OCI-LY1 (cell line): ENCODE data around the gene NAA40.

Source experiments
- H2AFZ ChIP-seq: fragments of 200-600 bp; sonication (generic), shearing (Covaris generic); 2 replicates; pipeline ENCODE4 v1.6.0; 2014; ENCODE audit warnings: antibody characterized with exemption, mild to moderate bottlenecking, low read length
- H3F3A ChIP-seq: fragments of 200-600 bp; sonication (generic), shearing (Covaris generic); 2 replicates; pipeline ENCODE4 v1.6.0; 2014; ENCODE audit warnings: mild to moderate bottlenecking, antibody characterized with exemption, low read length, moderate library complexity; ENCODE audit not compliant: insufficient read depth
- H3K27ac ChIP-seq: fragments of 200-600 bp; sonication (generic); 2 replicates; pipeline ENCODE4 v1.5.1; 2014; ENCODE audit warnings: low read length, mixed run types, mild to moderate bottlenecking, low read depth; ENCODE audit not compliant: poor library complexity, severe bottlenecking
- H3K27me3 ChIP-seq: fragments of 200-600 bp; sonication (generic); 2 replicates; pipeline ENCODE4 v1.6.0; 2014; ENCODE audit warnings: antibody characterized with exemption, mild to moderate bottlenecking, low read length, moderate library complexity; ENCODE audit not compliant: insufficient read depth
- H3K36me3 ChIP-seq: fragments of 200-600 bp; sonication (generic); 2 replicates; pipeline ENCODE4 v1.6.1; 2014; ENCODE audit warnings: mild to moderate bottlenecking, antibody characterized with exemption, low read length, moderate library complexity, mixed read lengths; ENCODE audit not compliant: insufficient read depth
- H3K4me1 ChIP-seq: fragments of 200-600 bp; sonication (generic); 2 replicates; pipeline ENCODE4 v1.5.1; 2014; ENCODE audit warnings: mild to moderate bottlenecking, low read length, moderate library complexity; ENCODE audit not compliant: insufficient read depth, severe bottlenecking
- H3K4me2 ChIP-seq: fragments of 200-600 bp; sonication (generic), shearing (Covaris generic); 2 replicates; pipeline ENCODE4 v1.6.1; 2014; ENCODE audit warnings: low read length
- H3K4me3 ChIP-seq: fragments of 200-600 bp; sonication (generic); 2 replicates; pipeline ENCODE4 v1.5.1; 2014; ENCODE audit warnings: low read length, low read depth, mild to moderate bottlenecking, mixed read lengths; ENCODE audit not compliant: poor library complexity, severe bottlenecking
- H3K79me2 ChIP-seq: fragments of 200-600 bp; shearing (Covaris generic); 2 replicates; pipeline ENCODE4 v1.6.1; 2016; ENCODE audit warnings: mixed run types, low read length, mixed read lengths; ENCODE audit not compliant: insufficient read depth
- H3K9ac ChIP-seq: fragments of 200-600 bp; sonication (generic), shearing (Covaris generic); 2 replicates; pipeline ENCODE4 v1.6.1; 2014; ENCODE audit warnings: mild to moderate bottlenecking, low read length, mixed read lengths
- H3K9me2 ChIP-seq: fragments of 200-600 bp; sonication (generic), shearing (Covaris generic); 2 replicates; pipeline ENCODE4 v1.6.1; 2014; ENCODE audit warnings: low read depth, mild to moderate bottlenecking, low read length, mixed read lengths
- H3K9me3 ChIP-seq: fragments of 200-600 bp; shearing (Covaris generic); 2 replicates; pipeline ENCODE4 v1.6.1; 2014; ENCODE audit warnings: low read length, mixed read lengths
- H4K20me1 ChIP-seq: fragments of 200-600 bp; sonication (generic), shearing (Covaris generic); 2 replicates; pipeline ENCODE4 v1.6.0; 2016; ENCODE audit warnings: mild to moderate bottlenecking, low read length; ENCODE audit not compliant: insufficient read depth
- EZH2 ChIP-seq: fragments of 200-600 bp; sonication (generic), shearing (Covaris generic); IDR thresholded peaks from 2 replicates; pipeline ENCODE4 v1.8.0; 2017; ENCODE audit warnings: borderline replicate concordance, mixed run types, mild to moderate bottlenecking, antibody characterized with exemption, low read length, moderate library complexity, mixed read lengths
- TF ChIP-seq, protein P1 (sequence below): fragments of 200-600 bp; sonication (generic), shearing (Covaris generic); IDR thresholded peaks from 2 replicates; pipeline ENCODE4 v1.5.1; 2017; ENCODE audit warnings: mild to moderate bottlenecking, antibody characterized with exemption, low read length, moderate library complexity, mixed read lengths

NAA40 gene

DNA sequence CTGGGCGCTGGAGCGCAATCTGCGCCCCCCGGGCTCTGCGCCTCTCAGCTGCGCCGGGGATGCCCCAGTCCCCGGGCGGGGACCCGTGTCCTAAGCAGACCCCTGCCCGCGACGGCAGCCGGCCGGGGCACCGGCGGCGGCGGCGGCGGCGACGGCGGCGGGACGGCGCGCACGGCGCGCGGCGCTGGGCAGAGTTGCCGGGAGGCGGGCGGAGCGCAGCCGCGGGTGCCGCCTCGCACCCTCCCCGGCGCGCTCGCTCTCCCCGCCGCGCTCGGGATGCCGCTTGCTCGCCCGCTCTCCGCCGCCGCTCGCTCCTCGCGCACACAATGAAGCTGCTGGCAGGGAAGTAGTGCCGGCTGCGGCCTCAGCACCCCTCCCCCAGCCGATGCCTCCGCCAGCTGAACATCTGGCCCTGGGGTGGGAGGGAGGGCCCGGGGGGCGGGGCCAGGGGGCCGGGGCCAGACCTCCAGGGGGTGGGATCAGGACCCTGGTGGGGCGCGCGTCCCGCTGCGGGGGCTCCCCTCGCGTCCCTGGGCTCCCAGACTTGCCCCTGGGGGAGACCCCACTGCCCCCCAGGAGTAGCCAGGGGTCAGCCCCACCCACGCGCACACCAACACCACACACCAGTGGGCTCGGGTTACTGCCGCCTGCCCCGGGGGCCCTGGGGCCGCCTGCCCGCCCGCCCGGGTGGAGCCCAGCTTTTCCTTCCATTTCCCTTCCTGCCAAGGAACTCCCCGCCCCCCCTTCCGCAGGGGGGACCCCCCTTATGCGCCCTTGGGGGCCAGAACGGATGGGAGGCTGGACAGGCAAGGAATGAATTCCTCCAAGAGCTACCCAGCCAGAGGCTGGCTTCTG is 21.7 kb upstream of the NAA40 start, which contains the start of gene RCOR2:
TSS of gene RCOR2 (minus strand) at position 328 of the 855 bp plus-strand sequence. CDS start 708 bp downstream, outside the sequence.
- no peak within 1 kb of the TSS for H2AFZ ChIP-seq

DNA sequence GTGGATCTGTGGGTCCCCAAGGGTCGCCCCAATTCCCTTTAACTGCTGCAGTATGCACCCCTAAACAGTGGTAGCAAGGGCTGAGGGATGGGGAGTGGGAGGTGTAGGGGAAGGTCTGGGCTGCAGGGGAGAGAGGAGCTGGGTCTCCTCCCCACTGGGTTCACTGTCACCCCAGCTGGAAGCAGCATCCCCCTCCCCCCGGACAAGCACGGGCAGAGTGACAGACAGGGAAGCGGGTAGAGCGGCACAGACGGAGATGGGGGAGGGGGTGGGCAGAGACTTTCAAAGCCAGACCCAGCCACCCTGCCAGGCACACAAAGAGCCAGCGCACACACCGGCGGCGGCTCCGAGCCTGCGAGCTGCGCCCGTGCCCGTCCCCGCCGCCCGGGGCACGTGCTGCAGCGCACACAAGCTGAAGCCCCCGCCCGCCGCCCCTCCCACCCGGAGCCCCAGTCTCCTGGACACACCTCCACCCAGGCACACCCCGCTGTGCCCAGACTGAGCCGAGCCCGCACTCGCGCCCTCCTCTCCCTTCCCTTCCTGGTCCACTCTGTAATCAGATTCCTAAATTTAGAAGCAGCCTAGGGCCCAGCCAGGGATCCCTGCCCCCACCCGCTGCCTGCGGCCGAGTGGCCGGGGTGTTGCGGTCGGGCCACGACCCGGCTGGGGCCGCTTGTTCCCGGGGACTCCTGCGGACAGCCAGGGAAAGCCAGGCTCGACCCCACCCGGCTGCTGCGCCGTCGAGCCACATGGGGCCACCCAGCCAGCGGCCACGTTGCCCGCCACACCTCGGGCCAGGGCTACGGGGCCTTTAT is 20.9 kb upstream of the NAA40 start:
- Histone ChIP-seq H3K36me3 (no peaks in the 10 kb centered on the region), H4K20me1 (no peaks in the 10 kb centered on the region), H3K9me3 (no peaks in the 10 kb centered on the region), H3K9me2 (no peaks in the 10 kb centered on the region), H3K4me1 (peaks cover 42% of the 10 kb centered on the region), H3K9ac (peak overlapping the region; percentile 65), H3K4me2 (peak overlapping the region; percentile 82), H3K27ac (peak overlapping the region; percentile 59), H3K79me2 (no peaks in the 10 kb centered on the region), H3F3A (no peaks in the 10 kb centered on the region), H3K4me3 (peak overlapping the region; percentile 73), H2AFZ (no peak overlapping the region), H3K27me3 (peaks cover 3% of the 10 kb centered on the region)
- TF ChIP-seq, protein P1, sequence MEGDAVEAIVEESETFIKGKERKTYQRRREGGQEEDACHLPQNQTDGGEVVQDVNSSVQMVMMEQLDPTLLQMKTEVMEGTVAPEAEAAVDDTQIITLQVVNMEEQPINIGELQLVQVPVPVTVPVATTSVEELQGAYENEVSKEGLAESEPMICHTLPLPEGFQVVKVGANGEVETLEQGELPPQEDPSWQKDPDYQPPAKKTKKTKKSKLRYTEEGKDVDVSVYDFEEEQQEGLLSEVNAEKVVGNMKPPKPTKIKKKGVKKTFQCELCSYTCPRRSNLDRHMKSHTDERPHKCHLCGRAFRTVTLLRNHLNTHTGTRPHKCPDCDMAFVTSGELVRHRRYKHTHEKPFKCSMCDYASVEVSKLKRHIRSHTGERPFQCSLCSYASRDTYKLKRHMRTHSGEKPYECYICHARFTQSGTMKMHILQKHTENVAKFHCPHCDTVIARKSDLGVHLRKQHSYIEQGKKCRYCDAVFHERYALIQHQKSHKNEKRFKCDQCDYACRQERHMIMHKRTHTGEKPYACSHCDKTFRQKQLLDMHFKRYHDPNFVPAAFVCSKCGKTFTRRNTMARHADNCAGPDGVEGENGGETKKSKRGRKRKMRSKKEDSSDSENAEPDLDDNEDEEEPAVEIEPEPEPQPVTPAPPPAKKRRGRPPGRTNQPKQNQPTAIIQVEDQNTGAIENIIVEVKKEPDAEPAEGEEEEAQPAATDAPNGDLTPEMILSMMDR = no peak
- TF ChIP-seq EZH2 = no peak

More for the DNA sequence above, 21.7 kb upstream of the NAA40 start, which contains the start of gene RCOR2:
- no peaks in the 10 kb centered on the region for H3K9me2 ChIP-seq
- peak within 1 kb of the TSS; percentile 59 for H3K27ac ChIP-seq
- peak within 1 kb of the TSS; percentile 98 for H3K4me2 ChIP-seq
- H3K4me1 ChIP-seq = peaks cover 42% of the 10 kb centered on the region
- H3K27me3 ChIP-seq = no peaks in the 10 kb centered on the region; the same call in 1 of the 2 replicates
- no peaks in the 10 kb centered on the region for H4K20me1 ChIP-seq
- no peaks in the 10 kb centered on the region for H3K79me2 ChIP-seq
- H3F3A ChIP-seq = no peaks in the 10 kb centered on the region
- peak within 1 kb of the TSS; percentile 73 for H3K4me3 ChIP-seq
- no peaks in the 10 kb centered on the region for H3K36me3 ChIP-seq
- H3K9me3 ChIP-seq = no peaks in the 10 kb centered on the region
- peak within 1 kb of the TSS; percentile 68 for H3K9ac ChIP-seq
- TF ChIP-seq EZH2 = no peak
- TF ChIP-seq, protein P1 = no peak

DNA sequence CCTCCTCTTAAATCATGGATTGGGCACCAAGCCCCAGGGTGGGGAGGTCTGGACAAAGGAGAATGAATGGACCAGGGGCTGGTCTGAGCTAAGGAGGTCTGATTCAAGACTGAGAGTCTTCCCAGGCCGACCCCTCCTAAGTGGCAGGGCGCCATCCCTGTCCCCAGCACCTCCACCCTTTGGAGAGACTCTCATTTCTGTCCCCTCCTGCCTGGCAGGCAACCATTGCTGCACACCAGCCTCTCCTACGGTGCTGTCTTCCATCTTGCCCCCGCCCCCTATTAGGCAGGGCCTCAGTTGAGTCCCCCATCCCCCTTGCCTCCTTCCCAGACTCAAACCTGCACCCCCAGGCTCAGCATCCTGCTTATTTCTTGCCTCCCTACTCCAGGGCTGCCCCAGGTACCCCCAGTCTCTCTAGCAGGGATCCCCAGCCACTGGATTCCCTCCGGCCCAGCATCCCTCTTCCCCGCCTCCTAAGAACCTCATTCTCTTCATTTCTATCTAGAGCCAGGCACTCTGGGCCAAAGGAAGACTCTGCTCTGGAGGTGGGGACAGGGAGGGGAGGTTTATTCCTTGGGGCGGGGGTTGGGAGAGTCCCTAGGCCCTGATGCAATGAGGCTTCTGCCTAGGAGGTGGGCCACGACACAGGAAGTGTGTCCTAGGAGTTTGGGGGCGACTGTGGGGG is 20.2 kb upstream of the NAA40 start:
- no peak for TF ChIP-seq EZH2
- TF ChIP-seq, protein P1 = no peak
- peaks cover 4% of the 10 kb centered on the region for H3K27me3 ChIP-seq
- H3K36me3 ChIP-seq = no peaks in the 10 kb centered on the region
- H4K20me1 ChIP-seq = no peaks in the 10 kb centered on the region
- no peaks in the 10 kb centered on the region for H3F3A ChIP-seq
- no peak overlapping the region for H2AFZ ChIP-seq
- H3K9me3 ChIP-seq = no peaks in the 10 kb centered on the region
- peak overlapping the region; percentile 65; the same call in 1 of the 2 replicates for H3K9ac ChIP-seq
- H3K27ac ChIP-seq = peak overlapping the region; percentile 34
- H3K4me3 ChIP-seq = peak overlapping the region; percentile 73
- peaks cover 42% of the 10 kb centered on the region for H3K4me1 ChIP-seq
- no peaks in the 10 kb centered on the region for H3K9me2 ChIP-seq
- H3K79me2 ChIP-seq = no peaks in the 10 kb centered on the region
- H3K4me2 ChIP-seq = peak overlapping the region; percentile 82
